NK-92 (cell line): ENCODE measurements around the gene ATP10A.

Source experiments
- DNase-seq: peaks from one replicate; lab custom pipeline; 2025; ENCODE audit not compliant: unreplicated experiment; lab: John Stamatoyannopoulos, UW

ATP10A gene

GRCh38 chr15:25687276-25687675, 175.9 kb downstream of the ATP10A start:
- no peak for DNase-seq

- DNase-seq = no peak
These were observed 176.3 kb downstream of the ATP10A start for GRCh38 chr15:25686780-25687179.

- DNase-seq = no peak
These were observed 178.4 kb downstream of the ATP10A start for GRCh38 chr15:25684521-25685431.

- no peak for DNase-seq
These were observed 179.2 kb downstream of the ATP10A start for GRCh38 chr15:25683911-25684310.

- DNase-seq = no peak
These were observed 179.7 kb downstream of the ATP10A start for GRCh38 chr15:25683415-25683814.

GRCh38 chr15:25682340-25682739, 180.8 kb downstream of the ATP10A start:
- no peak for DNase-seq

GRCh38 chr15:25680686-25681025, 182.5 kb downstream of the ATP10A start:
- DNase-seq = no peak

- no peak for DNase-seq
These were observed 183.0 kb downstream of the ATP10A start for GRCh38 chr15:25679964-25680685.

- no peak for DNase-seq
These were observed 183.6 kb downstream of the ATP10A start for GRCh38 chr15:25679492-25679891.

GRCh38 chr15:25678500-25678855, 184.6 kb downstream of the ATP10A start:
- no peak for DNase-seq

GRCh38 chr15:25677719-25678499, 185.2 kb downstream of the ATP10A start:
- no peak for DNase-seq

GRCh38 chr15:25676070-25676469, 187.1 kb downstream of the ATP10A start:
- no peak for DNase-seq

- DNase-seq = no peak
These were observed 187.7 kb downstream of the ATP10A start for GRCh38 chr15:25675396-25675795.

- DNase-seq = no peak
These were observed 188.2 kb downstream of the ATP10A start for GRCh38 chr15:25674913-25675312.

- no peak for DNase-seq
These were observed 189.2 kb downstream of the ATP10A start for GRCh38 chr15:25673972-25674371.

- DNase-seq = no peak
These were observed 189.8 kb downstream of the ATP10A start for GRCh38 chr15:25673351-25673750.

GRCh38 chr15:25671132-25671531, 192.0 kb downstream of the ATP10A start:
- no peak for DNase-seq

- DNase-seq = no peak
These were observed 192.5 kb downstream of the ATP10A start for GRCh38 chr15:25670621-25671020.

GRCh38 chr15:25670025-25670554, 193.0 kb downstream of the ATP10A start:
- DNase-seq = no peak

GRCh38 chr15:25668901-25669300, 194.2 kb downstream of the ATP10A start:
- DNase-seq = no peak

- no peak for DNase-seq
These were observed 194.8 kb downstream of the ATP10A start for GRCh38 chr15:25668236-25668795.
